ENCODE measurements around the gene IRS2.

- TF ChIP-seq ZNF274 (IDR thresholded peaks at IDR 0.05; ENCODE audit: low read depth, low read length), result no peak
- TF ChIP-seq YY1 (IDR thresholded peaks at IDR 0.05; ENCODE audit: insufficient read depth, insufficient read length), result no peak
Measured at GRCh38 chr13:109804654-109805053, 18.3 kb upstream of the IRS2 start.

Data from NT2/D1 (cell line).